AG10803 (cell line): ENCODE results near the gene ZNF677.
"Not testable (repeated sequence)": the region's sequence is repeated elsewhere in the genome, so short reads cannot be mapped to it uniquely, and the experiment has no call there.

Source experiments
- DNase-seq: peaks from one replicate; pipeline ENCODE4 v3.0.0; 2010; ENCODE audit warnings: low read depth
- H3K4me3 ChIP-seq: 2 replicates; pipeline ENCODE4 v1.5.1; 2011; ENCODE audit warnings: mild to moderate bottlenecking, low read length, control low read depth
- CTCF ChIP-seq: conservative IDR thresholded peaks from 2 replicates; pipeline ENCODE4 v1.5.1; 2011; ENCODE audit warnings: mild to moderate bottlenecking, low read length, control low read depth, inconsistent platforms

Gene ZNF677

GRCh38 chr19:53272044-53272443 lies 17.4 kb upstream of the ZNF677 start:
- no peak for DNase-seq
- TF ChIP-seq CTCF, result no peak
- H3K4me3 ChIP-seq, result no peak overlapping the region

- not testable (repeated sequence) for H3K4me3 ChIP-seq, DNase-seq
Observed at GRCh38 chr19:53269861-53270260, 15.2 kb upstream of the ZNF677 start.

GRCh38 chr19:53267623-53268022 lies 12.9 kb upstream of the ZNF677 start, which contains the start of gene VN1R4:
VN1R4 (minus strand) TSS chr19:53267723; CDS start chr19:53267665, 58 bp downstream.
- H3K4me3 ChIP-seq, DNase-seq: not testable (repeated sequence)

GRCh38 chr19:53257715-53258342 lies 3.2 kb upstream of the ZNF677 start, which contains the start of gene VN1R2:
VN1R2 (plus strand) TSS chr19:53258292; CDS start chr19:53258376, 84 bp downstream.
- not testable (repeated sequence) for DNase-seq, H3K4me3 ChIP-seq

GRCh38 chr19:53246498-53246897 lies 8.2 kb downstream of the ZNF677 start:
- TF ChIP-seq CTCF, result no peak
- DNase-seq, result no peak

GRCh38 chr19:53237114-53237777 lies 17.4 kb downstream of the ZNF677 start:
- no peak for TF ChIP-seq CTCF
- no peak for DNase-seq
- no peak overlapping the region for H3K4me3 ChIP-seq

More at GRCh38 chr19:53246498-53246897, 8.2 kb downstream of the ZNF677 start:
- H3K4me3 ChIP-seq, result no peak overlapping the region

- DNase-seq, result no peak
- no peak overlapping the region for H3K4me3 ChIP-seq
- no peak for TF ChIP-seq CTCF
Observed at GRCh38 chr19:53224606-53225005, 30.1 kb downstream of the ZNF677 start.

- DNase-seq, H3K4me3 ChIP-seq: not testable (repeated sequence)
Observed at GRCh38 chr19:53222716-53223115, 32.0 kb downstream of the ZNF677 start.

GRCh38 chr19:53212703-53213320 lies 41.9 kb downstream of the ZNF677 start:
- TF ChIP-seq CTCF, result no peak
- H3K4me3 ChIP-seq, result no peak overlapping the region
- DNase-seq, result no peak

- not testable (repeated sequence) for H3K4me3 ChIP-seq, DNase-seq
Observed at GRCh38 chr19:53211554-53211953, 43.1 kb downstream of the ZNF677 start.
